Stimulated activated naive B cell treated with anti-CD40 and anti-IgM and Interleukin-4, amounts not matched to agents 10 μg/mL and 1 μg/mL and 100 μg/mL, for 72 hours (primary cell): ENCODE results near the gene IL36B.

Experiments used
- ATAC-seq, 2 donors: fragments of 150-1000 bp; cut with Tn5 transposase; replicated peaks; 2 replicates each; pipeline ENCODE4 v1.10.0; 2021; ENCODE audit warnings: moderate library complexity in 1 of 2
- DNase-seq: peaks from one replicate; pipeline ENCODE4 v3.0.0; 2021
- H3K27ac Mint-ChIP-seq: one replicate; pipeline ENCODE4 v1.8.0; 2022; ENCODE audit warnings: mild to moderate bottlenecking, mixed read lengths
- H3K27me3 Mint-ChIP-seq, 2 donors: one replicate each; pipeline ENCODE4 v1.8.0; 2022; ENCODE audit warnings: mixed read lengths in 2 of 2
- H3K36me3 Mint-ChIP-seq, 2 donors: one replicate each; pipeline ENCODE4 v1.8.0; 2022; ENCODE audit warnings: mixed read lengths in 2 of 2, mild to moderate bottlenecking in 1 of 2
- H3K4me1 Mint-ChIP-seq, 2 donors: one replicate each; pipeline ENCODE4 v1.8.0; 2022; ENCODE audit warnings: mixed read lengths in 2 of 2, mild to moderate bottlenecking in 1 of 2
- H3K4me3 Mint-ChIP-seq, 2 donors: one replicate each; pipeline ENCODE4 v1.8.0; 2022; ENCODE audit warnings: mild to moderate bottlenecking in 2 of 2, mixed read lengths in 2 of 2, moderate library complexity in 1 of 2
- H3K9me3 Mint-ChIP-seq, 2 donors: one replicate each; pipeline ENCODE4 v1.8.0; 2022; ENCODE audit warnings: mixed read lengths in 2 of 2, mild to moderate bottlenecking in 1 of 2

The IL36B gene

DNA sequence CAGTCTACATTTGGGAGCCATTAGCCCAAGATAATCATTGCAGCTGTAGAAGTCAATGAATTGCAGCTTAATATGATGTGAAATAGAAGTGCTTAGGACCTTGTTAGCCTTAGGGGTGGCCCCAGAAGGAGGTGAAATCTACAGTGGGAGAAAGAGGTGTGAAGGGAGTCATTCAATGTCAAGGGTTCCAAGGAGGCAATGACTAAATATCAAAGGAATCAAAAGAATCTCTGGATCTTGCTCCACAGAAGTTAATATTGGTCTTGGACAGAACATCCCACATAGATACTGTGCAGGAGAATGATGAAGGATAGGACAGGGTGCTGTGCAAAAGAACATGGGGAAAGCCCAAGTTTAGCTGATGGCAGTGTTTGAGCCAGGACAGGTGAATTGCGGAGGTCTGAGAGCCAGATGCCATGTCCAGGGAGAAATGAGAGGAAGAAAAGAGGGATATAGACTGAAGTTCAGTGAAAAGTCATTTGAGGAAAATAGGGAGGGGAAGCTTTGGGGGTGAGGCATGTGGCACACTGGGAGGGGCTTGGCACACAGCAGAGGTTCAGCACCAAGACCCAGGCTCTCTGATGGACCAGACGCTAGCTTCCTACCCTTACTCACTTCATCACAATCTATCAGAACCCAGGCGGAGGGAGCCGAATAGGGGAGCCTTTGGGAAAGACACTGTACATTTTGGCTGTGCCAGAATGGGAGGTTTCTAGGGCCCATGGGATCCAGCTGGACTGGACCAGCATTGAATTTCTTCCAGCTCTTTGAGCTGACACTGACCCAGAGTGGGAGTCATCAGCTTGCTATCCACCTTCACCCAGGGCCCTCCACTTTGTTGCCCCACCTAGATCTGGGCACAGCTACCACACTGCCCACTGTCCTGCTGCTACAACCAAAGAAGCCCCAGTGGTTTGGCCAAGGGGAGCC is 17.3 kb upstream of the IL36B start:
- H3K4me3 Mint-ChIP-seq: no peak overlapping the region
- no peak for ATAC-seq
- peaks cover 0 to 4% of the 10 kb centered on the region in 2 donors for H3K9me3 Mint-ChIP-seq
- peaks cover 20 to 45% of the 10 kb centered on the region in 2 donors for H3K27me3 Mint-ChIP-seq
- H3K4me1 Mint-ChIP-seq: no peaks in the 10 kb centered on the region
- no peak for DNase-seq
- H3K27ac Mint-ChIP-seq: no peak overlapping the region
- no peaks in the 10 kb centered on the region for H3K36me3 Mint-ChIP-seq

- Mint-ChIP-seq H3K4me3 (no peak overlapping the region), H3K36me3 (no peaks in the 10 kb centered on the region), H3K27me3 (peaks cover 19 to 35% of the 10 kb centered on the region in 2 donors)
Observed at GRCh38 chr2:113068706-113069485, 16.2 kb upstream of the IL36B start.

DNA sequence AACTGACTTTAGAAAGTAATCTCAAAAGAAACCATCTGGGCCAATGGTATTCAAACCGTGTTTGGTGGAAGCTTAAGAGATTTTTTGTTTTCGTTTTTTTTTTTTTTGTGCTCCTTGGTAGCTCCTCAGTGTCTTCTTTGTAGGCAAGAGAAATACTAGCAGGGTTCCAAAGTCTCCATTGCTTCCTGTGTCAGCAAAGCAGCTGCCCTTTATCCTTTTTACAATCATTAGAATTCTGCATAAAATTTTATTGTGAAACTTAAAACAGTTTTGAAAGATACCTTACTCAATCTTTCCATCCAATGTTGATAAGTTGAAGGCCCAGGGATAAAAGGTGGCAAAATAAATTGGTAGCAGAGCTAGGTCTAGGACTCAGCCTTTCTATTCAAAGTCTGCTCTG is 15.6 kb upstream of the IL36B start:
- Mint-ChIP-seq H3K4me3 (no peak overlapping the region), H3K27me3 (peaks cover 19 to 33% of the 10 kb centered on the region in 2 donors)

More at GRCh38 chr2:113068706-113069485, 16.2 kb upstream of the IL36B start:
- Mint-ChIP-seq H3K27ac (no peak overlapping the region), H3K9me3 (peaks cover 0 to 4% of the 10 kb centered on the region in 2 donors), H3K4me1 (no peaks in the 10 kb centered on the region)
- no peak for DNase-seq
- no peak for ATAC-seq

DNA sequence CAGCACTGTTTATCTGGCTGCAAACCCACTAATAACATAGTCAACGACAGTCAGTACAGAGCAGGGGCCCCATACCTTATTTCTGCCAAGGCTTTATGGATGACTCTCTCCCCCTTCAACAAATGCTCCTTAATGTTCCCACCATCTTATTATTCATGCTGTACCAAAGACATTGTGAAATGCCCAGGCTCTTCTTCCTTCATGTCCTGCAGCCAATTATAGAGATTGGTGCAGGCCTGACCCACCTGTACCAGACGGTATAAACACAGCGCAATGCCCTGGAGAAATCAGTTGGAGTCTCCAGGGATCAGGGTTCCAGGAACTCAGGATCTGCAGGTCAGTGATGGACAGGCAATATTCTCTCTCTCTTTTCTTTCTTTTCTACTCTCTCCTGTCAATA is 15.0 kb upstream of the IL36B start, which contains the start of gene IL1F10:
Gene IL1F10, plus strand, starts transcription at position 290 of the 400 bp plus-strand sequence. CDS start 4,769 bp downstream, outside the sequence.
- ATAC-seq: no peak
- H3K36me3 Mint-ChIP-seq: no peaks in the 10 kb centered on the region
- no peak within 1 kb of the TSS for H3K27ac Mint-ChIP-seq
- DNase-seq: no peak
- no peaks in the 10 kb centered on the region for H3K4me1 Mint-ChIP-seq
- H3K4me3 Mint-ChIP-seq: no peak within 1 kb of the TSS
- peaks cover 20 to 31% of the 10 kb centered on the region in 2 donors for H3K27me3 Mint-ChIP-seq
- peaks cover 0 to 4% of the 10 kb centered on the region in 2 donors for H3K9me3 Mint-ChIP-seq

More for the DNA sequence above, 15.6 kb upstream of the IL36B start:
- no peak for DNase-seq
- Mint-ChIP-seq H3K27ac (no peak overlapping the region), H3K36me3 (no peaks in the 10 kb centered on the region), H3K4me1 (no peaks in the 10 kb centered on the region), H3K9me3 (peaks cover 0 to 4% of the 10 kb centered on the region in 2 donors)
- no peak for ATAC-seq

DNA sequence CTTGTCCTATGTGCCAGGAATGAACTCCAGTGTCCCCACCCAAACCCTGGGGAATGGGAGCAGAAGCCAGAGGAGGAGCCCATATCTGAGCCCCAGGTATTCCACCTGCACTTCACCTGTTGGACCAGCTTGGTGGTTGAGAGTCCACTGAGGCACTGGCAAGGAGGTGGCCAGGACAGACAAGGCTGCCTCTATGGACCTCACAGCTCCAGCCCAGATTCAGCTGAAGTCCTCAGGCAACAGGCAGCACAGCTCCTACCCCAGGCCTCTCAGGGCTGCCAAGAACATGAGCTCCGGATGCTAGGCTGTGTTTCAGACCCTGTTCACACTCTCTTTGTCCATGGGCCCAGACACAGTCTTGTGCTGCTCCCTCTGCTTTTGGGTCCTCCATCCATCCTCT is 12.2 kb upstream of the IL36B start:
- peaks cover 0 to 4% of the 10 kb centered on the region in 2 donors for H3K9me3 Mint-ChIP-seq

GRCh38 chr2:113064281-113064680 is 11.6 kb upstream of the IL36B start:
- no peak for ATAC-seq
- Mint-ChIP-seq H3K27ac (no peak overlapping the region), H3K27me3 (peaks cover 27 to 39% of the 10 kb centered on the region in 2 donors), H3K4me3 (no peak overlapping the region), H3K9me3 (peaks cover 0 to 4% of the 10 kb centered on the region in 2 donors), H3K4me1 (no peaks in the 10 kb centered on the region), H3K36me3 (no peaks in the 10 kb centered on the region)
- DNase-seq: no peak

More for the DNA sequence above, 12.2 kb upstream of the IL36B start:
- DNase-seq: no peak
- Mint-ChIP-seq H3K4me1 (no peaks in the 10 kb centered on the region), H3K27me3 (peaks cover 30 to 39% of the 10 kb centered on the region in 2 donors), H3K36me3 (no peaks in the 10 kb centered on the region), H3K27ac (no peak overlapping the region), H3K4me3 (no peak overlapping the region)
- ATAC-seq: no peak

- ATAC-seq: no peak
Observed at GRCh38 chr2:113061896-113062770, 9.5 kb upstream of the IL36B start.

DNA sequence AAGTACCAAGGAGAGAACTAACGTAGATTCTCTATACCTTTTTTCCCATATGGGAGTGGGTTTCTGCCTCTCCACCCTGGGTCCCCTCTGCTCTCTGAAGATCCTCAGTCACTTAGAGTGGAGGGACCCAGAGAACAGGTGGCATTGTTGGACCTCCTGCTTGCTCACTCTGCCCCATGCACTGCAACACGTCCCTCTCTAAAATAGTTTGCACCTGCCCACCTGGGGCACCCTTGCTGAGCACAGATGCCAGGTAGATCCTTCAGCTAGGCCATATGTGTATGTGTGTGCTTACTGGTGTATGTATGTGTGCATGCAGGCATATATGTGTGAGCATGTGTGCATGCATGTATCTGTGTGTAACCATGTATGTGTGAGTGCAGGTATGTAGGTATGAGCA is 8.6 kb upstream of the IL36B start:
- DNase-seq (no peak), ATAC-seq (no peak)
- Mint-ChIP-seq H3K27ac (no peak overlapping the region), H3K36me3 (no peaks in the 10 kb centered on the region), H3K9me3 (peaks cover 2 to 4% of the 10 kb centered on the region in 2 donors), H3K27me3 (peaks cover 27 to 42% of the 10 kb centered on the region in 2 donors), H3K4me3 (no peak overlapping the region), H3K4me1 (no peaks in the 10 kb centered on the region)

More at GRCh38 chr2:113061896-113062770, 9.5 kb upstream of the IL36B start:
- H3K36me3 Mint-ChIP-seq: no peaks in the 10 kb centered on the region
- peaks cover 27 to 42% of the 10 kb centered on the region in 2 donors for H3K27me3 Mint-ChIP-seq
- peaks cover 0 to 4% of the 10 kb centered on the region in 2 donors for H3K9me3 Mint-ChIP-seq
- H3K27ac Mint-ChIP-seq: no peak overlapping the region
- H3K4me1 Mint-ChIP-seq: no peaks in the 10 kb centered on the region
- no peak for DNase-seq
- no peak overlapping the region for H3K4me3 Mint-ChIP-seq

DNA sequence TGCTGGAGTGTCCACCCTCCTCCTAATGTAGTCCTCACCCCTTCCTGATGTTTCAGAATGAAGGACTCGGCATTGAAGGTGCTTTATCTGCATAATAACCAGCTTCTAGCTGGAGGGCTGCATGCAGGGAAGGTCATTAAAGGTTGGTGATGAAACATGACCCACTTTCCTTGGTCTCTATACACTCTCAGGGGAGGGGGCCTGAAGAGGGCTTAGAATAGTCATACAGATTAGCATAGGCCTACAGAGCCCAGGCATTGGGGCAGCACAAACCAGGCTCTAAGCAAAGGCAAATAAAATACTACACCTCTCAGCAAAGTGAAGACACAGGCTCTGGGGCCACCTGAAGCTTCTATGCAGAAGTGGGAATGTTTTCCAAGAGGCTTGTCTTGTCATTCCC is 8.1 kb upstream of the IL36B start:
- no peak overlapping the region for H3K27ac Mint-ChIP-seq
- H3K36me3 Mint-ChIP-seq: peaks cover 0 to under 1% of the 10 kb centered on the region in 2 donors
- H3K27me3 Mint-ChIP-seq: peaks cover 28 to 44% of the 10 kb centered on the region in 2 donors
- DNase-seq: no peak
- no peaks in the 10 kb centered on the region for H3K4me1 Mint-ChIP-seq
- H3K9me3 Mint-ChIP-seq: peaks cover 5 to 7% of the 10 kb centered on the region in 2 donors
- ATAC-seq: no peak
- H3K4me3 Mint-ChIP-seq: no peak overlapping the region

GRCh38 chr2:113060396-113060795 is 7.7 kb upstream of the IL36B start:
- peaks cover 0 to 5% of the 10 kb centered on the region in 2 donors for H3K36me3 Mint-ChIP-seq
- no peak for DNase-seq
- H3K9me3 Mint-ChIP-seq: peaks cover 7 to 10% of the 10 kb centered on the region in 2 donors
- H3K27ac Mint-ChIP-seq: no peak overlapping the region
- no peak overlapping the region for H3K4me3 Mint-ChIP-seq
- peaks cover 29 to 44% of the 10 kb centered on the region in 2 donors for H3K27me3 Mint-ChIP-seq
- no peak for ATAC-seq
- H3K4me1 Mint-ChIP-seq: no peaks in the 10 kb centered on the region

- Mint-ChIP-seq H3K9me3 (peaks cover 16 to 18% of the 10 kb centered on the region in 2 donors), H3K27ac (no peak within 1 kb of the TSS), H3K4me1 (no peaks in the 10 kb centered on the region), H3K4me3 (no peak within 1 kb of the TSS), H3K27me3 (peaks cover 23 to 41% of the 10 kb centered on the region in 2 donors), H3K36me3 (peaks cover 0 to 12% of the 10 kb centered on the region in 2 donors)
- DNase-seq (no peak), ATAC-seq (no peak)
Observed at GRCh38 chr2:113058998-113059960, 6.6 kb upstream of the IL36B start, which contains the start of gene IL36RN. Gene IL36RN (plus strand): TSS chr2:113059198. CDS start chr2:113059439, 241 bp downstream.

- Mint-ChIP-seq H3K4me3 (no peak overlapping the region), H3K36me3 (peaks cover 2 to 16% of the 10 kb centered on the region in 2 donors), H3K27ac (no peak overlapping the region), H3K4me1 (no peaks in the 10 kb centered on the region), H3K9me3 (peaks cover 21 to 24% of the 10 kb centered on the region in 2 donors), H3K27me3 (peaks cover 27 to 41% of the 10 kb centered on the region in 2 donors)
- ATAC-seq (no peak), DNase-seq (no peak)
Observed at GRCh38 chr2:113058411-113058994, 5.8 kb upstream of the IL36B start.
